Brain microvascular endothelial cell (primary cell): ENCODE results near the gene FAHD1.

ENCODE experiments used
- DNase-seq: peaks from one replicate; pipeline ENCODE4 v3.0.0-alpha.2; 2020
- H3K27ac ChIP-seq: fragments of 250-450 bp; sonication (Bioruptor Pico); 2 replicates; pipeline ENCODE4 v1.5.1; 2020; ENCODE audit warnings: mild to moderate bottlenecking, moderate library complexity
- H3K27me3 ChIP-seq: fragments of 250-450 bp; sonication (Bioruptor Pico); replicated peaks from 2 replicates; pipeline ENCODE4 v1.5.1; 2020; ENCODE audit warnings: mild to moderate bottlenecking
- H3K36me3 ChIP-seq: fragments of 250-450 bp; sonication (Bioruptor Pico); replicated peaks from 2 replicates; pipeline ENCODE4 v1.5.1; 2020; ENCODE audit warnings: mild to moderate bottlenecking
- H3K4me3 ChIP-seq: 2 replicates; pipeline ENCODE4 v1.5.1; 2011; ENCODE audit warnings: low read depth, mild to moderate bottlenecking, control low read depth, low read length, moderate library complexity
- CTCF ChIP-seq: IDR thresholded peaks from 2 replicates; pipeline ENCODE4 v1.5.1; 2011; ENCODE audit warnings: low read depth, mild to moderate bottlenecking, moderate library complexity, low read length, control low read depth, inconsistent platforms; ENCODE audit errors: missing control alignments
- in situ Hi-C: cut with HindIII; loops from 2 replicates; pipeline ENCODE4 v1.10.0; 2017; ENCODE audit warnings: low sequenced_read_pairs, low pct_ligation_motif_present

Gene FAHD1

GRCh38 chr16:1839554-1839953, 12.5 kb downstream of the FAHD1 start:
- no peak overlapping the region for H3K27ac ChIP-seq
- H3K36me3 ChIP-seq = no peaks in the 10 kb centered on the region
- no peak for TF ChIP-seq CTCF
- H3K27me3 ChIP-seq = no peaks in the 10 kb centered on the region
- no peak for DNase-seq
- no peak overlapping the region for H3K4me3 ChIP-seq
- in situ Hi-C loops = no loop called here

GRCh38 chr16:1845985-1846384, 19.0 kb downstream of the FAHD1 start:
- no peak for TF ChIP-seq CTCF
- Histone ChIP-seq H3K27ac (no peak overlapping the region), H3K36me3 (no peaks in the 10 kb centered on the region), H3K4me3 (no peak overlapping the region), H3K27me3 (no peaks in the 10 kb centered on the region)
- DNase-seq = no peak
- in situ Hi-C loops = no loop called here

GRCh38 chr16:1846416-1846815, 19.4 kb downstream of the FAHD1 start:
- Histone ChIP-seq H3K27me3 (no peaks in the 10 kb centered on the region), H3K4me3 (no peak overlapping the region), H3K27ac (no peak overlapping the region), H3K36me3 (no peaks in the 10 kb centered on the region)
- no peak for TF ChIP-seq CTCF
- in situ Hi-C loops = no loop called here
- DNase-seq = no peak

- Histone ChIP-seq H3K36me3 (no peaks in the 10 kb centered on the region), H3K4me3 (no peak overlapping the region), H3K27ac (no peak overlapping the region), H3K27me3 (peaks cover 3% of the 10 kb centered on the region)
- in situ Hi-C loops = no loop called here
- no peak for TF ChIP-seq CTCF
- DNase-seq = no peak
Observed at GRCh38 chr16:1850981-1851380, 24.0 kb downstream of the FAHD1 start.

GRCh38 chr16:1851793-1852192, 24.8 kb downstream of the FAHD1 start:
- Histone ChIP-seq H3K4me3 (no peak overlapping the region), H3K27ac (no peak overlapping the region), H3K36me3 (no peaks in the 10 kb centered on the region), H3K27me3 (peaks cover 3% of the 10 kb centered on the region)
- TF ChIP-seq CTCF = no peak
- DNase-seq = no peak
- in situ Hi-C loops = no loop called here

- DNase-seq = no peak
- TF ChIP-seq CTCF = no peak
- no peak overlapping the region for H3K27ac ChIP-seq
- H3K4me3 ChIP-seq = no peak overlapping the region
- H3K36me3 ChIP-seq = no peaks in the 10 kb centered on the region
- peaks cover 10% of the 10 kb centered on the region for H3K27me3 ChIP-seq
- in situ Hi-C loops = no loop called here
Observed at GRCh38 chr16:1857433-1858097, 30.6 kb downstream of the FAHD1 start.
